Measurements from ENCODE around the gene ELL. TPM values are rescaled to one million over a fixed set of nuclear protein-coding genes. Genes with fewer than 3 reads are reported as not detected.

The ELL gene
- total and polyA plus RNA-seq, 3 donors from 2014 or later = 48.0 to 76.1 (median 75.8) TPM

DNA sequence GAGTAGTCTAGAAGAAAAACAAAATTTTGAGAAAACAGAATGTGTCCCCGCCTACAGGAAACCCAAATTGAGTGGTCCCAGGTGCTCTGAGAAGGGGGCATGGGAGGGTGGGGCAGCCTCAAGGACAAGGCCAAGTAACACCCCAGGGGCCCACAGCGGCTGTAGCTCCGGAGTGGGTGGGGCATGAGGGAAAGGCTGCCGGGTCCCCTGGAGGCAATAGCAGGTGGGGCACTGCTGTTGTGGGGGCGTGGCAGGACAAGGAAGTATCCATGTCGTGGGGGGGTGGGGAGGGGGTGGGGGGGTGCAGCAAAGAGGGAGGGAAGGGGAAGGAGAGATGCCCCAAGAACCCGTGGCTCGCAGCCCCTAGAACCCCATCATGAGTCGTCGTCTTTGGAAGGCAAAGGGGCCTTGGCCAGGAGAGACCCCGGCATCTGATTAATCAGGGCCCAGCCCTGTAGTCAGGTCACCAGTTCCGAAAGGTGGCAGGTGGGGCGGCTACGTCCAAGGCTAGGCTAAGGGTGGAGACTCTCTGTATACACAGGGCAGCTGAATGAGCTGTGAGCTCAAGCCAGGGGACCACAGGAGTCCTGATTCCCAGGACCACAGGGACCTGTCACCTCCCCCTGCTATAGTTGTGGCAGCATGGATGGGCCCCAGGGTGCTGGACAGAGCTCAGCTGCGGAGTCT, 76.5 kb downstream of the ELL start:
- WGBS, 2 donors = 68 to 75% methylated on average over 10 to 15 of the region's 15 CpGs

DNA sequence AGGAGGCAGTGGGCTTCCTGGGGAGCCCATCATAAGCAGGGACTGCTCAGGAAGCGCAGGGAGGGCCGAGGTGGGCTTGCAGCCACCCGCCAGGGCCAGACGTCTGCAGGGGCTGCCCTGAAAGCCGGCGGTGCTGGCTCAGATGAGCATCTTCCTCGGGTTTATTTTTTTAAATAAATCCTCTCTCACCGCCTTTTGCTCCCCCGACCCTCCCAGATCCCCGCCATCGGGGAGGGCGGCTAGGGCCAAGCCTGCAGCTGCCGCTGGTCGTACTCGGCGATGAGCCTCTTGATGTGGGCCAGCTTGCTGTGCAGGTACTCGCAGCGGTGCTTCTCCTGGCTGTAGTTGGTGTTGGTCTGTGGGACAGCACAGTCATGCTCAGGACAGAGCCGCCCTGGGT, 77.4 kb downstream of the ELL start:
- 83 to 93% methylated on average over 14 to 19 of the region's 19 CpGs for WGBS, 2 donors
- H3K27me3 ChIP-seq = no peaks in the 10 kb centered on the region

More for the DNA sequence above, 76.5 kb downstream of the ELL start:
- intact Hi-C loops (cut with DNase I; ENCODE audit: low total_unique reads) = no loop called here
- Histone ChIP-seq H3K9me3 (no peaks in the 10 kb centered on the region), H3K4me3 (no peak overlapping the region), H3K27me3 (no peaks in the 10 kb centered on the region), H3K36me3 (ENCODE audit: low read depth, missing control alignments) (no peaks in the 10 kb centered on the region), H3K27ac (no peak overlapping the region), H3K4me1 (peaks cover 23% of the 10 kb centered on the region)
- no peak for DNase-seq
- TF ChIP-seq, protein P1, sequence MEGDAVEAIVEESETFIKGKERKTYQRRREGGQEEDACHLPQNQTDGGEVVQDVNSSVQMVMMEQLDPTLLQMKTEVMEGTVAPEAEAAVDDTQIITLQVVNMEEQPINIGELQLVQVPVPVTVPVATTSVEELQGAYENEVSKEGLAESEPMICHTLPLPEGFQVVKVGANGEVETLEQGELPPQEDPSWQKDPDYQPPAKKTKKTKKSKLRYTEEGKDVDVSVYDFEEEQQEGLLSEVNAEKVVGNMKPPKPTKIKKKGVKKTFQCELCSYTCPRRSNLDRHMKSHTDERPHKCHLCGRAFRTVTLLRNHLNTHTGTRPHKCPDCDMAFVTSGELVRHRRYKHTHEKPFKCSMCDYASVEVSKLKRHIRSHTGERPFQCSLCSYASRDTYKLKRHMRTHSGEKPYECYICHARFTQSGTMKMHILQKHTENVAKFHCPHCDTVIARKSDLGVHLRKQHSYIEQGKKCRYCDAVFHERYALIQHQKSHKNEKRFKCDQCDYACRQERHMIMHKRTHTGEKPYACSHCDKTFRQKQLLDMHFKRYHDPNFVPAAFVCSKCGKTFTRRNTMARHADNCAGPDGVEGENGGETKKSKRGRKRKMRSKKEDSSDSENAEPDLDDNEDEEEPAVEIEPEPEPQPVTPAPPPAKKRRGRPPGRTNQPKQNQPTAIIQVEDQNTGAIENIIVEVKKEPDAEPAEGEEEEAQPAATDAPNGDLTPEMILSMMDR (IDR thresholded peaks at IDR 0.05) = no peak
- TF ChIP-seq POLR2A (IDR thresholded peaks at IDR 0.05) = no peak

DNA sequence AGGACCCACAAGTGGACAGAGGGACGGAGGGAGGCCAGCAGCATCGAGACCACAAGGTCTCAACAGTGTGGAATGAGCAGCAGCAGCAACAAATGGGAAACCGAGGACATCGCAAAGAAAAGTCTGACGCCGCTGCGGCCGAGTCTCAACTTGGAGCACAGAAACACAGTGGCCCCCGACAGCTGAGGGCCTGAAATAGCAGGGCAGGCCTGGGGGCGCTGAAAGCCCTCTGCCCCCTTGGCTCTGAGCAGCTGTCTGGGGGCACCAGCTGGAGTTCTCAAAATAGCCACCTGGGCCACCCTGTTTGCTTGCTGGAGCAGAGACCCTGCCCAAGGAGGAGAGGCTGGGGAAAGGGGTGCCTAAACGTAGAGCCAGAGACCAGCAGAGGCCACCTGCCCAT, 78.0 kb downstream of the ELL start:
- Histone ChIP-seq H3K4me1 (peaks cover 39% of the 10 kb centered on the region), H3K27me3 (no peaks in the 10 kb centered on the region), H3K27ac (peak overlapping the region in 1 of 2 donors; percentile 12), H3K9me3 (no peaks in the 10 kb centered on the region), H3K36me3 (ENCODE audit: low read depth, missing control alignments) (no peaks in the 10 kb centered on the region), H3K4me3 (no peak overlapping the region)
- no peak for DNase-seq
- WGBS, 2 donors = 81 to 83% methylated on average over 10 to 11 of the region's 11 CpGs
- TF ChIP-seq POLR2A (IDR thresholded peaks at IDR 0.05) = no peak
- TF ChIP-seq, protein P1 (IDR thresholded peaks at IDR 0.05) = no peak
- intact Hi-C loops (cut with DNase I; ENCODE audit: low total_unique reads) = no loop called here

More for the DNA sequence above, 77.4 kb downstream of the ELL start:
- no peaks in the 10 kb centered on the region for H3K36me3 ChIP-seq (ENCODE audit: low read depth, missing control alignments)
- H3K27ac ChIP-seq = no peak overlapping the region
- peaks cover 32% of the 10 kb centered on the region for H3K4me1 ChIP-seq
- no peak for TF ChIP-seq POLR2A (IDR thresholded peaks at IDR 0.05)
- no peaks in the 10 kb centered on the region for H3K9me3 ChIP-seq
- no peak for DNase-seq
- intact Hi-C loops (cut with DNase I; ENCODE audit: low total_unique reads) = no loop called here
- no peak overlapping the region for H3K4me3 ChIP-seq

DNA sequence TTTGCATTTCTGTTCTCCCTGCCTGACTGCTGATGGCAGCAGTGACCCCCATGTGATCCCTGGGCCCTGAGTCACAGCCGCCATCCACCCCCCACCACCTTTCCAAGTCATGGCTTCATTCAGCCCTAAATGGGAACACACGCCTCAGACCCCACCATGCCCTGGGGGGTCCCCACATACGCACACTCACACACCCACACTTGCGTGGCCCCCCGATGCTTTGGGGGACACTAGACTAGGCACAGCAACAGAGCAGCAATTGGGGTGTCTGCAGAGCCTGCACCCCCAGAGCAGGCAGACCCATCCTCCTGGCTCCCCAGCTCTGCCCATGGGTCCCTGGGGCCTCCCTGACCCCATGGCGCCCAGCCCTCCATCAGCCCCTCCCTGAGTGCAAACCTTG, 78.5 kb downstream of the ELL start:
- H3K4me1 ChIP-seq = peaks cover 43% of the 10 kb centered on the region
- no peaks in the 10 kb centered on the region for H3K9me3 ChIP-seq
- WGBS, 2 donors = 88 to 90% methylated on average over 5 to 6 of the region's 6 CpGs
- TF ChIP-seq, protein P1 (IDR thresholded peaks at IDR 0.05) = no peak
- TF ChIP-seq POLR2A (IDR thresholded peaks at IDR 0.05) = no peak
- intact Hi-C loops (cut with DNase I; ENCODE audit: low total_unique reads) = no loop called here
- peak overlapping the region; percentile 12 to 61 for H3K27ac ChIP-seq
- no peaks in the 10 kb centered on the region for H3K27me3 ChIP-seq
- no peaks in the 10 kb centered on the region for H3K36me3 ChIP-seq (ENCODE audit: low read depth, missing control alignments)
- no peak for DNase-seq
- no peak overlapping the region for H3K4me3 ChIP-seq

DNA sequence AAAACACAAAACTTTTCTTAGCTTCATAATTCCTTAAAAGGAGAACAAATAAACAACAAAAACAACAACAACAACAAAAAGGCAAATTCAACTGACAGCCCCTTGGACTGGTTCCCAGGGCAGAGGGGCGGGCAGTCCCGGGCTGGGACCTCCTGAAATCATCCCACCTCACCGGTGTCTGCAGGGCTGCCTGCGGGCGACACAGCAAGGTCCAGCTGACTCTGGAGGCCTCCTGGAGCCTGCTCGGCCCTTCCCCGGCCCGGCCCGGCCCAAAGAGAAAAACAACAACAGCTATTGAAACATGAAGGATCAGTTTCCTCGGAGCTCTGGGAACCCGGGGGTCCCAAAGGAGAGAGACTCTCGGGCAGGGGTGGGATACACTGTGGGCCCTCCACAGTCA, 78.9 kb downstream of the ELL start:
- intact Hi-C loops (cut with DNase I; ENCODE audit: low total_unique reads) = no loop called here
- H3K27ac ChIP-seq = peak overlapping the region; percentile 12 to 61
- H3K9me3 ChIP-seq = no peaks in the 10 kb centered on the region
- no peak overlapping the region for H3K4me3 ChIP-seq
- H3K36me3 ChIP-seq (ENCODE audit: low read depth, missing control alignments) = no peaks in the 10 kb centered on the region
- TF ChIP-seq, protein P1 (IDR thresholded peaks at IDR 0.05) = no peak
- no peak for TF ChIP-seq POLR2A (IDR thresholded peaks at IDR 0.05)
- no peaks in the 10 kb centered on the region for H3K27me3 ChIP-seq
- WGBS, 2 donors = 44 to 65% methylated on average over 6 to 12 of the region's 12 CpGs
- DNase-seq = no peak
- peaks cover 45% of the 10 kb centered on the region for H3K4me1 ChIP-seq

Measured in testis (tissue), 3 donors.